OCI-LY1 (cell line): Measurements from ENCODE around the gene GNAS-AS1.

Experiments
- EZH2 ChIP-seq: fragments of 200-600 bp; sonication (generic), shearing (Covaris generic); IDR thresholded peaks from 2 replicates; pipeline ENCODE4 v1.8.0; 2017; ENCODE audit warnings: borderline replicate concordance, mixed run types, mild to moderate bottlenecking, antibody characterized with exemption, low read length, moderate library complexity, mixed read lengths
- TF ChIP-seq, protein P1 (sequence below): fragments of 200-600 bp; sonication (generic), shearing (Covaris generic); IDR thresholded peaks from 2 replicates; pipeline ENCODE4 v1.5.1; 2017; ENCODE audit warnings: mild to moderate bottlenecking, antibody characterized with exemption, low read length, moderate library complexity, mixed read lengths

DNA sequence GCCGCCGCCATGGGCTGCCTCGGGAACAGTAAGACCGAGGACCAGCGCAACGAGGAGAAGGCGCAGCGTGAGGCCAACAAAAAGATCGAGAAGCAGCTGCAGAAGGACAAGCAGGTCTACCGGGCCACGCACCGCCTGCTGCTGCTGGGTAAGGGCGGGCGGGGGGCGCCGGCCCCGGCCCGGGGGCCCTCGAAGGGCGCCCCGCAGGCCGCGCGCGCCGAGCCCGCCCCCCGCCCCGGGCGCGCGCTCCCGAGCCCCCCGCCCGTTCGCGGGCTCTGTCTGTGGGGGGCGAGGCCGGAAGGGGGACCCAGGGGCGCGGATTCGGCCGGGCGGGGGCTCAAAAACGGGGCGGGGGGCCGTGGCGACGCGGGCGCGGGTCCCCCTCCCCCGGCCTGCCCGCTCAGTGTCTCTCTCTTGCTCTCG lies 41.0 kb upstream of the GNAS-AS1 start:
- TF ChIP-seq, protein P1, sequence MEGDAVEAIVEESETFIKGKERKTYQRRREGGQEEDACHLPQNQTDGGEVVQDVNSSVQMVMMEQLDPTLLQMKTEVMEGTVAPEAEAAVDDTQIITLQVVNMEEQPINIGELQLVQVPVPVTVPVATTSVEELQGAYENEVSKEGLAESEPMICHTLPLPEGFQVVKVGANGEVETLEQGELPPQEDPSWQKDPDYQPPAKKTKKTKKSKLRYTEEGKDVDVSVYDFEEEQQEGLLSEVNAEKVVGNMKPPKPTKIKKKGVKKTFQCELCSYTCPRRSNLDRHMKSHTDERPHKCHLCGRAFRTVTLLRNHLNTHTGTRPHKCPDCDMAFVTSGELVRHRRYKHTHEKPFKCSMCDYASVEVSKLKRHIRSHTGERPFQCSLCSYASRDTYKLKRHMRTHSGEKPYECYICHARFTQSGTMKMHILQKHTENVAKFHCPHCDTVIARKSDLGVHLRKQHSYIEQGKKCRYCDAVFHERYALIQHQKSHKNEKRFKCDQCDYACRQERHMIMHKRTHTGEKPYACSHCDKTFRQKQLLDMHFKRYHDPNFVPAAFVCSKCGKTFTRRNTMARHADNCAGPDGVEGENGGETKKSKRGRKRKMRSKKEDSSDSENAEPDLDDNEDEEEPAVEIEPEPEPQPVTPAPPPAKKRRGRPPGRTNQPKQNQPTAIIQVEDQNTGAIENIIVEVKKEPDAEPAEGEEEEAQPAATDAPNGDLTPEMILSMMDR: no peak
- TF ChIP-seq EZH2: no peak
